Stimulated activated CD8-positive, alpha-beta memory T cell treated with anti-CD3 and anti-CD28 coated beads, Interleukin-12 subunit alpha, Interleukin-12 subunit beta, amount 100 ng/mL, for 24 hours (primary cell): ENCODE results near the gene ZBP1.

Source experiments
- DNase-seq: peaks from one replicate; pipeline ENCODE4 v3.0.0-alpha.2; 2020; ENCODE audit errors: extremely low read depth

Gene ZBP1

DNA sequence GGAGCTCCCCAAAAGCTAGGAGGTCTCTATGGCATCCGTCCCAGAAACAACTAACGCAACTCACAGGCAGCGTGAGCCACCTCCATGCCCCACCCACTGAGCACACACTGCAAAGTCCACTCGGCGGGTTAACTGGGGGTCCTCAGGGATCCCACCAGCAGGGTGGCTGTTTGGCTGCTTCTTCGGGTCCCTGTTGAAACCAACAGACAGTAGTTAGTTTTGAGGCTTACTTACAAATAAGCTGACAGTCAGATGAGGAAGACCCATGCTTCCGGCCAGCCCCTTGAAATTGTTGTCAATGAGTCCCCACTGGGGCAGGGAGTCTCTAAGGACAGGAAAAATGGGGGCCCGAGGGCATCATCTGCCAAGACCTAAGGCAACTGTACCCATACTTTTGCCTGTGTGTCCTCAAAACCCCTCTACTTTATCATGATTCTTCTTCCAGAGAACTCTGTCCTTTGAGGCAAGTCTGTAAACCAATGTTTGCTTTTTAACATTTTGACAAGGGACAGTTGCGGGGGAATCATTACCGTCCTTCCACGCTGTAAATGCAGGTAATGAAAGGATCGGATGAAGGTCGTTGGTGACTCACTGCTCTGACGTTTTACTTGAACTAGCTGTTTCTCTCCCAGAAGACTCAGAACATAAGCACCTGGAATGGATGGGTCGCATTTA is 61.5 kb downstream of the ZBP1 start:
- no peak for DNase-seq

GRCh38 chr20:57557926-57558613 is 62.2 kb downstream of the ZBP1 start:
- no peak for DNase-seq

GRCh38 chr20:57556980-57557274 is 63.3 kb downstream of the ZBP1 start:
- DNase-seq = no peak

DNA sequence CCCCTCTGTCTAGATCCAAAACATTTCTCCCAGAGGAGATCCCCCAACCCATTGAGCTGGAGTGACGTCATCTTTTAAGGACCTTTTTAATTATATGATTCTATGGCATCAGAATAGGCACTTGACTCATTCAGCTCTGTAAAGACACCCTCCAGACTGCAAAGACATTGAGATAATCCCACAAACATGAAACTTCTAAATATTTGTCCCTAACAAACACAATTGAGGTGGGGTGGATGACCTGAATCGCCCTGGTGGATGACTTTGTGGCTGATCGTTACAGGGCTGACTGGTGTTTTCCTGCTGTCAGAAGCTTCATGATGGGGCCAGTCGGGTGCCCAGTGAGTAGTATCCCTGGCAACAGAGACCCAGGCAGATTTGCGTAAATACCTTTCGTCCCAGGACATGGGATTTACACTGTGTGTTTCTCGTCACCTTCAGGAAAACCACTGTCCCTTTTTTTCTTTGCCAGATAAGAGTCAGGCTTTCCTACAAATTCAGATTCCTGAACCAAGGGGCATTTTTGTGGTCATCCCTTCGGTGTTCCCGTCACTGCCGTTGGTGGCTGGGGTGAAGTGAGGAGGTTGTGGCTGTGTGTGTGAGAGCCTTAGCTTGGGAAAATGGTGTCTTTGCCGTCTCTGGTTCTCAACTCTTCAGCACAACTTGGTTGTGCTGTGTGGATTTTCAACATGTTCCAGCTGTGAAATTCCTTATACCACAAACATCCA is 64.6 kb downstream of the ZBP1 start:
- no peak for DNase-seq
